H1 (cell line): ENCODE data around the gene HIBCH. TPM values are rescaled to one million over a fixed set of nuclear protein-coding genes. Genes with fewer than 3 reads are reported as not detected.
"Not testable (repeated sequence)": the region's sequence is repeated elsewhere in the genome, so short reads cannot be mapped to it uniquely, and the experiment has no call there.

Source experiments
- CTCF ChIA-PET: fragments of 300-600 bp; sonication (Branson Sonifier 250); formaldehyde crosslinking; loops from one replicate; lab custom pipeline; 2021; ENCODE audit not compliant: partially characterized antibody; lab: Charles Lee
- POLR2A ChIA-PET: fragments of 300-600 bp; sonication (Branson Sonifier 250); formaldehyde crosslinking; loops from one replicate; lab custom pipeline; 2021; ENCODE audit warnings: inconsistent platforms; ENCODE audit not compliant: partially characterized antibody; lab: Charles Lee
- DNase-seq, 2 experiments: peaks; one replicate each; pipeline versions ENCODE4 v3.0.0 to v3.0.0-alpha.2; 2010 to 2022; ENCODE audit warnings: low spot score in 2 of 2, low read depth in 1 of 2, mixed read lengths in 1 of 2
- FAIRE-seq: peaks from 2 replicates; lab custom pipeline; 2011; peaks lifted over from hg19 to GRCh38; lab: Jason Lieb, UNC
- H2AFZ ChIP-seq: 2 replicates; pipeline ENCODE4 v1.8.1; 2012; ENCODE audit warnings: low read length, inconsistent platforms
- H2AK5ac ChIP-seq: 2 replicates; pipeline ENCODE4 v1.6.1; 2013; ENCODE audit warnings: low read depth, low read length
- H2BK120ac ChIP-seq: replicated peaks from 2 replicates; pipeline ENCODE3; 2013; ENCODE audit warnings: low read depth, low read length, inconsistent platforms
- H2BK12ac ChIP-seq: 2 replicates; pipeline ENCODE4 v1.6.1; 2013; ENCODE audit warnings: low read depth, low read length
- H2BK15ac ChIP-seq: 2 replicates; pipeline ENCODE4 v1.6.1; 2013; ENCODE audit warnings: low read length
- H2BK20ac ChIP-seq: 2 replicates; pipeline ENCODE4 v1.6.1; 2013; ENCODE audit warnings: low read length
- H2BK5ac ChIP-seq: 2 replicates; pipeline ENCODE4 v1.6.1; 2013; ENCODE audit warnings: low read depth, low read length
- H3K14ac ChIP-seq: 2 replicates; pipeline ENCODE4 v1.6.1; 2013; ENCODE audit warnings: inconsistent platforms; ENCODE audit not compliant: insufficient read length
- H3K18ac ChIP-seq: 2 replicates; pipeline ENCODE4 v1.6.1; 2013; ENCODE audit warnings: low read length; ENCODE audit errors: extremely low read depth
- H3K23ac ChIP-seq: 2 replicates; pipeline ENCODE4 v1.6.1; 2013; ENCODE audit warnings: inconsistent platforms; ENCODE audit not compliant: insufficient read length
- H3K23me2 ChIP-seq: 2 replicates; pipeline ENCODE4 v1.6.1; 2013; ENCODE audit warnings: low read depth, low read length
- H3K27ac ChIP-seq: 2 replicates; pipeline ENCODE4 v1.6.1; 2011; ENCODE audit warnings: low read depth, low read length, inconsistent platforms
- H3K27me3 ChIP-seq, 4 experiments: replicated peaks in 1 of 4; 1 replicate in 1 of 4; 2 replicates in 3 of 4; pipeline versions ENCODE4 v1.6.1 to v1.8.1; 2011 to 2013; ENCODE audit warnings: low read length in 3 of 4, mild to moderate bottlenecking in 3 of 4, inconsistent platforms in 2 of 4, mixed read lengths in 2 of 4, moderate library complexity in 1 of 4; ENCODE audit not compliant: control insufficient read depth in 3 of 4, insufficient read depth in 3 of 4; ENCODE audit errors: extremely low read depth in 1 of 4
- H3K36me3 ChIP-seq, 4 experiments: 2 replicates each; pipeline versions ENCODE4 v1.6.1 to v1.8.1; 2011 to 2013; ENCODE audit warnings: mild to moderate bottlenecking in 4 of 4, low read length in 3 of 4, moderate library complexity in 2 of 4, control low read depth in 1 of 4, inconsistent platforms in 1 of 4; ENCODE audit not compliant: insufficient read depth in 4 of 4, control insufficient read depth in 2 of 4
- H3K4ac ChIP-seq: replicated peaks from 2 replicates; pipeline ENCODE3; 2013; ENCODE audit warnings: low read length, low read depth, mixed read lengths, inconsistent platforms; ENCODE audit not compliant: insufficient read length
- H3K4me1 ChIP-seq, 4 experiments: replicated peaks in 1 of 4; 1 replicate in 1 of 4; 2 replicates in 3 of 4; pipeline versions ENCODE4 v1.6.1 to v1.8.1; 2011 to 2013; ENCODE audit warnings: low read length in 3 of 4, inconsistent platforms in 2 of 4, mixed read lengths in 1 of 4; ENCODE audit not compliant: insufficient read depth in 4 of 4, control insufficient read depth in 3 of 4
- H3K4me2 ChIP-seq, 2 experiments: 2 replicates each; pipeline versions ENCODE4 v1.6.1 to v1.8.1; 2011 to 2013; ENCODE audit warnings: low read depth in 2 of 2, low read length in 2 of 2, control low read depth in 1 of 2, inconsistent platforms in 1 of 2, mild to moderate bottlenecking in 1 of 2; ENCODE audit not compliant: insufficient read depth in 1 of 2
- H3K4me3 ChIP-seq, 4 experiments: fragments of 200-600, 300-600 bp in 1 of 4; sonication (generic), shearing (Covaris generic), sonication (Bioruptor Twin) in 1 of 4; 2 replicates each; pipeline versions ENCODE4 v1.5.1 to v1.8.1; 2011 to 2016; ENCODE audit warnings: low read length in 4 of 4, low read depth in 3 of 4, control low read depth in 2 of 4, inconsistent platforms in 2 of 4, mild to moderate bottlenecking in 2 of 4, mixed read lengths in 1 of 4, moderate library complexity in 1 of 4; ENCODE audit not compliant: insufficient read depth in 2 of 4; ENCODE audit errors: extremely low read depth in 1 of 4
- H3K56ac ChIP-seq: replicated peaks from 2 replicates; pipeline ENCODE3; 2013; ENCODE audit warnings: low read depth, mild to moderate bottlenecking, mixed read lengths, low read length, inconsistent platforms; ENCODE audit not compliant: insufficient read length
- H3K79me1 ChIP-seq: 2 replicates; pipeline ENCODE4 v1.6.1; 2013; ENCODE audit warnings: low read depth, low read length, control low read depth
- H3K79me2 ChIP-seq, 2 experiments: 2 replicates each; pipeline versions ENCODE4 v1.6.1 to v1.8.1; 2012 to 2013; ENCODE audit warnings: low read length in 2 of 2, mild to moderate bottlenecking in 2 of 2, inconsistent platforms in 1 of 2; ENCODE audit not compliant: insufficient read depth in 2 of 2, control insufficient read depth in 1 of 2
- H3K9ac ChIP-seq, 4 experiments: replicated peaks in 1 of 4; 1 replicate in 1 of 4; 2 replicates in 3 of 4; pipeline versions ENCODE4 v1.6.1 to v1.8.1; 2011 to 2013; ENCODE audit warnings: low read depth in 3 of 4, low read length in 3 of 4, control low read depth in 2 of 4, mild to moderate bottlenecking in 2 of 4, moderate library complexity in 2 of 4, inconsistent platforms in 1 of 4; ENCODE audit errors: extremely low read depth in 1 of 4
- H3K9me3 ChIP-seq, 2 experiments: 2 replicates each; pipeline versions ENCODE4 v1.6.1 to v1.8.1; 2012 to 2013; ENCODE audit warnings: mild to moderate bottlenecking in 2 of 2, moderate library complexity in 2 of 2, control low read depth in 1 of 2, inconsistent platforms in 1 of 2, low read depth in 1 of 2, low read length in 1 of 2, mixed read lengths in 1 of 2; ENCODE audit not compliant: insufficient read depth in 2 of 2
- H4K20me1 ChIP-seq, 2 experiments: replicated peaks in 1 of 2; 2 replicates each; pipeline versions ENCODE3 to v1.8.1; 2011 to 2013; ENCODE audit warnings: inconsistent platforms in 2 of 2, low read length in 2 of 2, mild to moderate bottlenecking in 1 of 2; ENCODE audit not compliant: insufficient read depth in 2 of 2, control insufficient read depth in 1 of 2
- H4K5ac ChIP-seq: 2 replicates; pipeline ENCODE4 v1.6.1; 2013; ENCODE audit warnings: low read length, low read depth, mixed read lengths, inconsistent platforms; ENCODE audit not compliant: insufficient read length
- H4K8ac ChIP-seq: 2 replicates; pipeline ENCODE4 v1.8.0; 2013; ENCODE audit warnings: mild to moderate bottlenecking, moderate library complexity, low read length, inconsistent platforms; ENCODE audit not compliant: insufficient read depth; ENCODE audit errors: extremely low read depth
- H4K91ac ChIP-seq: replicated peaks from 2 replicates; pipeline ENCODE3; 2013; ENCODE audit warnings: low read length, mixed read lengths, inconsistent platforms; ENCODE audit not compliant: insufficient read length
- WGBS, 2 experiments: shearing (Covaris generic) in 1 of 2; methylation state at CpG; one replicate each; pipeline versions ENCODE4 v1.1.6 to v1.1.7; 2013 to 2015; ENCODE audit warnings: low lambda C conversion rate in 2 of 2, mixed read lengths in 2 of 2, inconsistent platforms in 1 of 2, low coverage in 1 of 2, missing lambda C conversion rate in 1 of 2; ENCODE audit not compliant: insufficient replicate concordance in 2 of 2, insufficient coverage in 1 of 2, insufficient read length in 1 of 2; ENCODE audit errors: extremely low coverage in 1 of 2, missing lambda C conversion rate in 1 of 2; 5-methylcytosine and 5-hydroxymethylcytosine counted together
- polyA plus RNA-seq, 7 experiments: library from polyadenylated mRNA; depleted of rRNA in 3 of 7; stranded (reverse) in 5 of 7; unstranded in 2 of 7; fragments of >200 nt in 5 of 7; fragments of 200-250 nt in 2 of 7; gene quantifications; 1 replicate in 5 of 7; 2 replicates in 1 of 7; 4 replicates in 1 of 7; pipeline versions ENCODE4 v1.2.1 to v1.2.3, GENCODE V29; 2011 to 2013; ENCODE audit warnings: missing spikeins in 2 of 7, mixed read lengths in 2 of 7
- total RNA-seq: library from RNA; stranded (reverse); fragmentation: NEBNext Ultra II Directional; extraction: Animal tissue kit (Norgen Biotek cat#: 25700); gene quantifications from 2 replicates; pipeline ENCODE4 v1.2.1, GENCODE V29; 2021

Gene HIBCH
- total and polyA plus RNA-seq, 2 of the 8 experiments (the other 6 are each of a cell fraction or from before 2014, with no cell fraction given) = 7.5 to 31.8 TPM

DNA sequence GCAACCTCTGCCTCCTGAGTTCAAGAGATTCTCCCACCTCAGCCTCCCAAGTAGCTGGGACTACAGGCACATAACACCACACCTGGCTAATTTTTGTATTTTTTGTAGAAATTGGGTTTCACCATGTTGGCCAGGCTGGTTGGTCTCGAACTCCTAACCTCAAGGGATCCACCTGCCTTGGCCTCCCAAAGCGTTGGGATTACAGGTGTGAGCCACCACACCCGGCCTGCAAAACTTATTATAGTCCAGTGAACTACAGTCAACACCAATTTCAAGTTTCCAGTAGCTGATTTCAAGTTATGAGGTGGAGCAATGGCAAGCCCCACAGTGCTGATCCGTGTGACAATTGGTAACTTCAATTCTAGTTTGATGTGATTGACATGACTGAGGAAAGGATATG is 16.0 kb upstream of the HIBCH start:
- H3K27me3 ChIP-seq, H4K5ac ChIP-seq, H3K4me3 ChIP-seq, H3K18ac ChIP-seq, H2BK120ac ChIP-seq, H2BK20ac ChIP-seq, FAIRE-seq, H3K36me3 ChIP-seq, H3K79me2 ChIP-seq, H2AK5ac ChIP-seq, H3K4ac ChIP-seq, H3K4me1 ChIP-seq, H3K27ac ChIP-seq, H4K20me1 ChIP-seq, DNase-seq, H4K8ac ChIP-seq, H2BK5ac ChIP-seq, H2AFZ ChIP-seq, H2BK15ac ChIP-seq, H3K23me2 ChIP-seq, H3K56ac ChIP-seq, H3K23ac ChIP-seq, H3K14ac ChIP-seq, CTCF ChIA-PET, H3K4me2 ChIP-seq, H2BK12ac ChIP-seq, H4K91ac ChIP-seq, POLR2A ChIA-PET, H3K79me1 ChIP-seq, H3K9ac ChIP-seq, H3K9me3 ChIP-seq: not testable (repeated sequence)
- WGBS, 2 experiments = 89% methylated on average over 4 of the region's 4 CpGs; no CpG with 5 or more reads in 1 of the 2 experiments
